HG03139 (cell line): ENCODE measurements around the gene OAS3.
"Not testable (repeated sequence)": the region's sequence is repeated elsewhere in the genome, so short reads cannot be mapped to it uniquely, and the experiment has no call there.

Experiments
- ATAC-seq: cut with Tn5 transposase; IDR thresholded peaks from one replicate; pipeline ENCODE4 v1.9.1; 2021; ENCODE audit not compliant: unreplicated experiment

Gene OAS3

GRCh38 chr12:112979041-112979680 lies 40.9 kb downstream of the OAS3 start:
- no peak for ATAC-seq

- ATAC-seq: no peak
These were observed 42.4 kb downstream of the OAS3 start for GRCh38 chr12:112980491-112981158.

- no peak for ATAC-seq
These were observed 47.5 kb downstream of the OAS3 start for GRCh38 chr12:112985642-112986290.

GRCh38 chr12:112986291-112986800 lies 48.1 kb downstream of the OAS3 start:
- no peak for ATAC-seq

DNA sequence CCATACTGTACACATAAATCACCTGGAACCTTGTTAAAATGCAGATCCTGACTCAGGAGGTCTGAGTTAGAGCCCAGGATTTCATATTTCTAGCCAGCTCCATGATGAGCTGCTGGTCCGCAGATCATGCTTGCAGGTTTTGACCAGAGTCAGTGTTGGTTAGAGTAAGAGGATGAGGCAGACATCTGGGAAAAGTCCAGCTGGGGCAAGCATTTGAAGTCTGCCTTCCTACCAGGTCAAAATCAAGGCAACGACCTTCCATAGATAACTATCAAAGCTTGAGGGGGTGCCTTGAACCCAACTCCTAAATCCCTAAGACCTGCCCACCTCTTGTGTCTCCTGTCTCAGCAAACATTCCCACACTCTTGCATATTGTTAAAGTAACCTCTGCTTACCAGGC lies 49.3 kb downstream of the OAS3 start:
- ATAC-seq: no peak

GRCh38 chr12:112988224-112988623 lies 50.0 kb downstream of the OAS3 start:
- ATAC-seq: no peak

- not testable (repeated sequence) for ATAC-seq
These were observed 50.6 kb downstream of the OAS3 start for GRCh38 chr12:112988823-112989385.

DNA sequence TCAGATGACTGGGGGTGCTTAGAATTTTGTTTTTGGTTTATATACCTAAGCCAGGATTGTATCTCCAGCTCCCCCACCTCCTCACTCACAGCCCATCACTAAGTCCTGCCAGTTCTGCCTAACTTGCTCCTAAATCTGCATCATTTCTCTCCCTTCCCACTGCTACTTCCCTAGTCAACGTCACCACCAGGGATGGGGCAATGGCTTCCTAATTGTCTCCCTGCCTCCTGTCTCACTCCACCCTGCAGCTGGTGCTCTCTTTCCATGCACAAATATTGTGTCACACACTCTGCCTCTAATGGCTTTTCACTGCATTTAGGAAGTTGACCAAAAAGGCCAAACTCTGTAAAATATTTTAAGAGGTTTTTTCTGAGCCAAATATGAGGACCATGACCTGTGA lies 51.5 kb downstream of the OAS3 start:
- no peak for ATAC-seq

DNA sequence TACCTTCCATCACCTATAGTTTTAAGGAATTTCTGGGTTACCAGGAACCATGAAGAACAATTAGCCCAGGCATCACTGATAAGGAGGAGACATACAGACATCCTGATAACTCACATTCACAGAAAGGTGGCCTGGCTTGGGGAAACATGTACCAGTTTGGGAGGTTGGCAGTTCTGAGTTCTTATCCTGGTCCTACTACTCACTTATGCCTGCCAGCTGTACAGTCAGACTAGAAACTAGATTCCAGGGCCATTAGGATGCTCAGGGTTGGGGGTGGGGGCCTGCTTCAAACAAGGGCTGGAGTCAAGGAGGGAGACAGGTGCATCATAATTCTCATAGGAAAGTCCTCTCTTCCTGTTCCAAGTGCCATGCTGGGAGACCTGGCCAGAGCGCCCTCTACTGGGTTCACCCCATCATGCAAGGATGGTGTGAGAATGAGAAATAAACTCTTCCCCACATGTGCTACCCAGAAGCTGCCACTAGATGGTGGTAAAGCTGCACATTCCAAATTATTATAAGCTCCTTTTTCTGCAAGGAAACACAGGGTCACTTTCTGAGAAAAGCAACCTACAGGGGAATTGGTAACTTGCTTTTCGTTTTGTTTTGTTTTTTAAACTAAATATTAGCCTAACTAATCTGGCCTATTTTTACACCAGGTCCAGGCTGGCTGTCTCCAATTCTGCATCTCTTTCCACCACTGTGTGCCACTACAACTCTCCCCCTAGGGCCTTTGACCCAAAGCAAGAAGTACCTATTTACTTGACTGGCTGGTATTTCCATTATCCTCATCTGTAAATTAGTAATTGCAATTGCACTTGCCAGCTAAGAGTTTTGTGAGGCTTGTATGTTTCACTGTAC lies 54.5 kb downstream of the OAS3 start:
- ATAC-seq: no peak

GRCh38 chr12:112995008-112995407 lies 56.7 kb downstream of the OAS3 start:
- ATAC-seq: no peak

DNA sequence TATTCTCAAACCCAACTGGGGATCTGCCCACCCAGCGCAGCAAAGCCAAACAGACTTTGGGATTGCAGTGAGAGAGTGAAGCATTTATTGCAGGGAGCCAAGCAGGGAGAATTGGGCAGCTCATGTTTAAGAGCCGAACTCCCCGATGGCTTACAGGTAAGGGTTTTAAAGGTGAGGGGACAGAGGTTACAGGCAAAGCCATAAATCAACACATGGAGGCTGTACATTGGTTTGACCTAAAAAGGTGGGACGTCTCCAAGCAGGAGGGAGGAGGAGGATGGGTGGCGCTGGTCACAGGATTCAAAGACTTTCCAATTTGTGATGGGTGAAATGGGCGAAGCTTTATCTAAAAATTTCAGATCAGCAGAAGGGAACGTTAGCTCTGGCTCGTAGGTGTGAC lies 58.2 kb downstream of the OAS3 start:
- ATAC-seq: no peak

DNA sequence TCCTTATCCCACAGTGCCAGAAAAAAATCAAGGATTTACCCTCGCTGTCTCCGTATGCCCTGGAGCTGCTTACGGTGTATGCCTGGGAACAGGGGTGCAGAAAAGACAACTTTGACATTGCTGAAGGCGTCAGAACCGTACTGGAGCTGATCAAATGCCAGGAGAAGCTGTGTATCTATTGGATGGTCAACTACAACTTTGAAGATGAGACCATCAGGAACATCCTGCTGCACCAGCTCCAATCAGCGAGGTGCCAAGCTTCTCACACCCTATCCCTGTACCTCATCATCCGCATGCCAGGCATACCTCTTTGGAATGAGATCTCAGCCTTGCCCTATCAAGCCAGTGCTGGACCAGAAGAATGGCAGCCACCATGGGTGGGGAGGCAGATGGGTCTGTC lies 59.2 kb downstream of the OAS3 start:
- no peak for ATAC-seq

GRCh38 chr12:112998987-112999767 lies 60.9 kb downstream of the OAS3 start:
- peak; percentile 81 for ATAC-seq

- ATAC-seq: no peak
These were observed 62.2 kb downstream of the OAS3 start for GRCh38 chr12:113000433-113000832.

GRCh38 chr12:113002155-113002554 lies 63.9 kb downstream of the OAS3 start:
- ATAC-seq: no peak

DNA sequence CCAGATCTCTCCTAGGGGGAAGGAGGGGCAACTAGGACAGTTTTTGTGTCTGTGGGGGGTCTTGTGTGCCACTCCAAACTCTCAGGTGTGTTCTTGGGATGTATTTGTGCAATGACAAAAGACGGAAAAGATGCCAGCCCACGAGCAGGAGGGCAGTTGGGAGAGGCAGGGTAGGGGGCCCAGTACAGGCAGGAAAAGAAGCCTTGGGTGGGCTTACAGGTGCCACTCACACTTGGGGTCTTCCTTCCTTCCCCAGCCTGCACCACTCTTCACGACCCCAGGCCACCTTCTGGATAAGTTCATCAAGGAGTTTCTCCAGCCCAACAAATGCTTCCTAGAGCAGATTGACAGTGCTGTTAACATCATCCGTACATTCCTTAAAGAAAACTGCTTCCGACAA lies 64.4 kb downstream of the OAS3 start:
- ATAC-seq: no peak

DNA sequence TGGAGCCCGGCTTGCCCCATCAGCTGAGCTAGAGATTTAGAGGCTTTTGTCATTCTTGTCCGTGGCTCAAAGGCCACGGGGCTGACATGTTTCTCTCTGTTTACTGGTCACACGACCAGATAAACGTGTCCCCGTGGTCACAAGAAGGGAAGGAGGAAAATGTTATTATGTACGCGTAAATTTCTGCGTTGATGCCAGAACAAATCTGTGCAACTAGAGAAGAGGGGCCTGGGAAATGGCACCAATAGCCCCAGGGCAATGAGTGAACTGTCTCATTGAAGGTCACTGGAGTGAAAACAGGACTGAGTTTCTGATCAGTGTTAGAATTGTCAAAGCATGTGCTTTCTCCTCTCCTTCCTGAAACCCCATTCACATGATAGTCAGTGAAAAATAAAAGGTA lies 65.4 kb downstream of the OAS3 start:
- ATAC-seq: no peak

DNA sequence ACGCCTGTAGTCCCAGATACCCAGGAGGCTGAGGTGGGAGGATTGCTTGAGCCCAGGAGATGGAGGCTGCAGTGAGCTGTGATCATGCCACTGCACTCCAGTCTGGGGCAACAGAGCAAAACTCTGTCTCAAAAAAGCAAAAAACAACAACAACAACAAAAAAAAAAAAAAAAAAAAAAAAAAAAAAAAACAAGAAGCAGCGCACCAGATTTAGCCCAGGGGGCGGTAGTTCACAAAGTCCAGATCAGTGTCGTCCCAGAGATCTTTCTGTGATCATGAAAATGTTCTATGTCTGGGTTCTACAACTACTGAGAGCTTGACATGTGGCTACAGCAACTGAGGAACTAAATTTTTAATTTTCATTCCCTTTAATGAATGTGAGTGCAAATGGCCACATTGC lies 67.5 kb downstream of the OAS3 start:
- no peak for ATAC-seq

GRCh38 chr12:113006206-113006605 lies 67.9 kb downstream of the OAS3 start:
- ATAC-seq: no peak

- ATAC-seq: no peak
These were observed 68.4 kb downstream of the OAS3 start for GRCh38 chr12:113006641-113007040.
